OCI-LY1 (cell line): ENCODE data around the gene RMC1.

Source experiments
- CTCF ChIP-seq: fragments of 200-600 bp; sonication (generic), shearing (Covaris generic); IDR thresholded peaks from 2 replicates; pipeline ENCODE4 v1.5.1; 2017; ENCODE audit warnings: mild to moderate bottlenecking, antibody characterized with exemption, low read length, moderate library complexity, mixed read lengths
- EZH2 ChIP-seq: fragments of 200-600 bp; sonication (generic), shearing (Covaris generic); IDR thresholded peaks from 2 replicates; pipeline ENCODE4 v1.8.0; 2017; ENCODE audit warnings: borderline replicate concordance, mixed run types, mild to moderate bottlenecking, antibody characterized with exemption, low read length, moderate library complexity, mixed read lengths

DNA sequence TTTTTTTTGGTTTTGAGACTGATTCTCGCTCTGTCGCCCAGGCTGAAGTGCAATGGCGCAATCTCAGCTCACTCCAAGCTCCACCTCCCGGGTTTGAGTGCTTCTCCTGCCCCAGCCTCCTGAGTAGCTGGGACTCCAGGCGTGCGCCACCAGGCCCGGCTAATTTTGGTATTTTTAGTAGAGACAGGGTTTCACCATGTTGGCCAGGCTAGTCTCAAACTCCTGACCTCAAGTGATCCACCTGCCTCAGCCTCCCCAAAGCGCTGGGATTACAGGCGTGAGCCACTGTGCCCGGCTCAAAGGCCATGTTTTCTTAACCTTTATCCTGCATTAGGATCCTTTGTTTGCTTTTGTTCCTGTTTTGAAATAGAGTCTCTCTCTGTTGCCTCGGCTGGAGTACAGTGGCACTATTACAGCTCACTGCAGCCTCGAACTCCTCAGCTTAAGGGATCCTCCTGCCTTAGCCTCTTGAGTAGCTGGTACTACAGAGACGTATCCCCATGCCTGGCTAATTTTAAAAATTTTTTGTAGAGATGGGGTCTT, 42.0 kb downstream of the RMC1 start:
- TF ChIP-seq CTCF, result no peak
- no peak for TF ChIP-seq EZH2
